22Rv1 (cell line): ENCODE data around the gene FMN1.

Experiments used
- H3K27ac ChIP-seq: fragments of 450-650 bp; 2 replicates; pipeline ENCODE4 v1.5.1; 2017
- CTCF ChIP-seq: fragments of 450-650 bp; IDR thresholded peaks from 2 replicates; pipeline ENCODE4 v1.5.1; 2017; ENCODE audit warnings: mild to moderate bottlenecking
- ZFX ChIP-seq: fragments of 450-650 bp; IDR thresholded peaks from 2 replicates; pipeline ENCODE4 v1.6.1; 2017; ENCODE audit warnings: antibody characterized with exemption, borderline replicate concordance

The FMN1 gene

GRCh38 chr15:33048255-33048654 is 146.3 kb downstream of the FMN1 start:
- H3K27ac ChIP-seq: no peak overlapping the region
- TF ChIP-seq CTCF (no peak), ZFX (no peak)

DNA sequence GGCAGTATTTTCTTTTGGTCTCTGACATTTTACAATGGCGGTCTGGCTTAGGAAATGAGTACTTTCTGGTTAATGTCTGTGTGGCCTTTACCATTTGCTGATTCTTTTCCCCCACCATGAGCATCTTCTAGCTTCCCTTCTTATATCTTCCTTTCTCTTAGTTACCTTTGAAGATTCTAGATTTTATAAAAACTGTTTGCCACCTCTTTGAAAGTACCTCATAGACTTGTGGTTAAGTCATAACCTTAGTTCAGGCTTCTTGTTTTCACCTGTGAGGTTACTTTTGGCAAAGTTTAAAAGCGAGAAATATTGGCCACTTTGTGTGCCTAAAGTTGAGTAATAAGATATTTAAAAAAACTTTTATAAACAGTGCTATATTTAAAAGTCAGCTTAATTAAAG is 147.4 kb downstream of the FMN1 start:
- no peak overlapping the region for H3K27ac ChIP-seq
- TF ChIP-seq ZFX (no peak), CTCF (no peak)

GRCh38 chr15:33046329-33046728 is 148.2 kb downstream of the FMN1 start:
- no peak for TF ChIP-seq ZFX
- no peak for TF ChIP-seq CTCF

DNA sequence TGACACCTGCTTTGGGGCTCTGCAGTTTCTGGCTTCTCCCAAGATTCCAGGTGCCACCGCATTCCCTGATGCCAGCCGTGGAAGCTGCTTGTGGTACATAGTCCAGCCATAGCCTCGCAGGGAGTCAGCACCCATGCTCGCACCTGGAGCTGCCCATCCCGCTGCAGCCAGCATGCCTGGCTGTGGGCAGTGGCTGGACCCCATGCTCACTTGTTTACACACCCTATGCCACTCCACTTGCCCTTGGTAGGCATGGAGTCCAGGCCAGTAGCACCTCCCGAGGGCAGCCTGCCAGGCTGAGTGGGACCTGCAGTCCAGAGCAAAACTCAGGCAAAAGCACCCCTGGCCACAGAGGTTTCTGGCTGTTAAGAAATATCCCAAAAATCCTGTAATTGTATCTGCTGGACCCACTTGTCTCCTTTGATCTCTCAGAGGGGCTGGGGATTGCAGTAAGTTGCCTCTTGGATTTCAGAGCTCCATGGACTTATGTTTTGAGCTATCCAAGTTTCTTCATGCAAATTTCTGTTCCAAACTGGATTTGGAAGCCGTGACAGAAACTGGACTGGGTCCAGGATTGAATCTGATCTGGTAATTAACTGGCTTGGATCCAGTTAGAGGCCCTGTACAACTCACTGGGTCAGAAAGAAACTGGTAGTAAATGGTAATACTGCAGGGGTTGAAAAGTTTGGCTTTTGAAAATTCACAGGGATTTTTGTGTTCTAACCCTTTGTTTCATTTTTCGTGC is 149.3 kb downstream of the FMN1 start:
- TF ChIP-seq ZFX: no peak
- no peak for TF ChIP-seq CTCF
- H3K27ac ChIP-seq: no peak overlapping the region

More at GRCh38 chr15:33046329-33046728, 148.2 kb downstream of the FMN1 start:
- H3K27ac ChIP-seq: no peak overlapping the region

GRCh38 chr15:33044598-33044997 is 149.9 kb downstream of the FMN1 start:
- TF ChIP-seq ZFX (no peak), CTCF (no peak)
- H3K27ac ChIP-seq: no peak overlapping the region

DNA sequence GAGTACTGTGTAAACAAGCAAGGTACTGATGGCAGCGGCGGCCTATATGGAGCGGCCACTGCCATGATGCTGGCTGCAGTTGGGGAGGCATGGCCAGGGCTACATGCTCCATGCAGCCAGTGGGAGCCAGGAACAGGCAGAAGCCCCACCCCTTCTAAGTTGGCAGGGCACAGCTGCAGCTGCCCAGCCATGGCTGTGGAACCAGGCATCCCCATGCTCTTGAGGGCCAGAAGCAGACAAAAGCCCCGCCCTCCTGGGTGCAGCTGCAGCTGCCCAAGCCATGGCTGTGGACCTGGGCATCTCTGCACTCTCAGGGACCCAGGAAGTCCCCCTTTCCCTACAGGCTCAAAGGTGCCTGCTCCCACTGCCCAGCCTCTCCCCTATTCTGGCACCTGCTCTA is 150.9 kb downstream of the FMN1 start:
- TF ChIP-seq CTCF (no peak), ZFX (no peak)
- no peak overlapping the region for H3K27ac ChIP-seq

DNA sequence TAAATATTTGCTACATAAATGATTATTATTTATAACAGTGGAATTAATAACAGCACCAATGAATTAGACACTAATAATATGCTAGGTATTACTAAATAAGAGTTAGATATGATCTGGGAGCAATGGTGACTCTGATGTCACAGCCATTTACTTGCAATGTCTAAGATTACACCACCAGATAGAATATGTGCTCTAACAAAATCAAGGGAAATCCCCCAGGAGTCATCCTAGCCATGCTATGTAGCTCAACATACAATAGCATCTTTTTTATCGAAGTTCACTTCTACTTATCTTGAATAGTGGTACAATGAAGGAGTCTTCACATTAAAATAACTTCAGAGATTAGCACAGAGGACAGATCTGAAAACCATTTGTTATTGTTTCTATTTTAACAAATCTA is 154.0 kb downstream of the FMN1 start:
- no peak for TF ChIP-seq CTCF
- TF ChIP-seq ZFX: no peak
- H3K27ac ChIP-seq: no peak overlapping the region
